Measurements from ENCODE around the gene TFEC.

- TF ChIP-seq CTCF (IDR thresholded peaks at IDR 0.05; ENCODE audit: insufficient read depth, low read length) = no peak
- no peak for TF ChIP-seq SPI1 (IDR thresholded peaks at IDR 0.05; ENCODE audit: borderline replicate concordance, low read depth)
- no peak for TF ChIP-seq REST (IDR thresholded peaks at IDR 0.05; ENCODE audit: insufficient replicate concordance, low read depth)
Observed at GRCh38 chr7:115933471-115933870, 97.1 kb downstream of the TFEC start.

All from HL-60 (cell line).